Body of pancreas (tissue), 4 donors: ENCODE data around the gene TOMT.

Experiments used
- CTCF ChIP-seq, 7 experiments: fragments of 450-650 bp in 4 of 7; fragments of 200-600 bp in 3 of 7; sonication (generic) in 3 of 7; IDR thresholded peaks; one replicate each; pipeline ENCODE4 v1.5.1; 2016 to 2019; ENCODE audit warnings: antibody characterized with exemption in 7 of 7
- POLR2A ChIP-seq, 3 donors: fragments of 450-650 bp; IDR thresholded peaks; one replicate each; pipeline ENCODE4 v1.6.1; 2016; ENCODE audit warnings: antibody characterized with exemption in 3 of 3, mild to moderate bottlenecking in 2 of 3

- TF ChIP-seq CTCF (IDR thresholded peaks at IDR 0.05) (no peak), POLR2A (IDR thresholded peaks at IDR 0.05) (no peak)
Measured at GRCh38 chr11:72067676-72068075, 38.0 kb upstream of the TOMT start.
